K562 (cell line): Measurements from ENCODE around the gene GJC2. TPM values are rescaled to one million over a fixed set of nuclear protein-coding genes. Genes with fewer than 3 reads are reported as not detected.

ENCODE experiments used
- ADNP ChIP-seq: fragments of 200-800 bp; sonication (Bioruptor generic); IDR thresholded peaks from 2 replicates; pipeline ENCODE4 v1.6.1; 2016; ENCODE audit warnings: missing genetic modification characterization, missing compliant biosample characterization
- DDX20 ChIP-seq: fragments of 450-650 bp; IDR thresholded peaks from 2 replicates; pipeline ENCODE4 v1.6.1; 2016; ENCODE audit warnings: missing genetic modification characterization, low read depth, mild to moderate bottlenecking, missing compliant biosample characterization, moderate library complexity
- FIP1L1 ChIP-seq: fragments of 200-400 bp; formaldehyde crosslinking; IDR thresholded peaks from 2 replicates; pipeline ENCODE4 v1.6.1; 2018; ENCODE audit warnings: mild to moderate bottlenecking, low read depth, low read length; ENCODE audit not compliant: poor library complexity, severe bottlenecking
- HIVEP1 ChIP-seq: fragments of 250-450 bp; sonication (Bioruptor Pico); IDR thresholded peaks from 2 replicates; pipeline ENCODE4 v1.4.0; 2020; ENCODE audit warnings: mild to moderate bottlenecking
- KDM4B ChIP-seq, 2 experiments: fragments of 450-650 bp in 1 of 2; sonication (generic) in 1 of 2; IDR thresholded peaks; 2 replicates each; pipeline ENCODE4 v1.6.1; 2016 to 2017; ENCODE audit warnings: borderline replicate concordance in 2 of 2, antibody characterized with exemption in 1 of 2, low read depth in 1 of 2, mild to moderate bottlenecking in 1 of 2
- NUFIP1 ChIP-seq: fragments of 450-650 bp; IDR thresholded peaks from 2 replicates; pipeline ENCODE4 v1.6.1; 2018; ENCODE audit not compliant: partially characterized antibody
- RERE ChIP-seq: sonication (generic); formaldehyde crosslinking; IDR thresholded peaks from 2 replicates; pipeline ENCODE4 v1.8.0; 2023; ENCODE audit warnings: missing genetic modification reagents, mild to moderate bottlenecking, borderline replicate concordance
- ZNF518B ChIP-seq: fragments of 250-450 bp; sonication (Bioruptor Pico); IDR thresholded peaks from 2 replicates; pipeline ENCODE4 v1.5.0; 2021; ENCODE audit warnings: mild to moderate bottlenecking, moderate library complexity
- polyA plus RNA-seq, 8 experiments: library from polyadenylated mRNA; depleted of rRNA in 4 of 8; stranded (reverse) in 5 of 8; unstranded in 3 of 8; fragments of >200 nt; fragmentation: Nextera tagmentation in 2 of 8; fragmentation: Illumina TruSeq in 1 of 8; extraction: Ambion mirVana in 2 of 8; extraction: Trizol in 1 of 8; gene quantifications; 2 replicates each; pipeline versions ENCODE4 v1.2.1 to v1.2.3, GENCODE V29; 2011 to 2014; ENCODE audit warnings: inconsistent platforms in 1 of 8, missing spikeins in 1 of 8
- total RNA-seq, 7 experiments: library from RNA; depleted of rRNA in 6 of 7; stranded (reverse); fragments of >200 nt in 6 of 7; fragmentation: Illumina TruSeq in 2 of 7; extraction: Trizol in 2 of 7; gene quantifications; 2 replicates each; pipeline versions ENCODE4 v1.2.1 to v1.2.3, GENCODE V29; 2011 to 2021; ENCODE audit warnings: low replicate concordance in 1 of 7

GJC2 gene
- total and polyA plus RNA-seq, 9 of the 15 experiments (the other 6 are each of a cell fraction or from before 2014, with no cell fraction given): 0.03 to 0.62 (median 0.11) TPM; not detected in 2

GRCh38 chr1:228178737-228179684, 29.3 kb downstream of the GJC2 start (continued):
- TF ChIP-seq RERE (CRISPR knock-in tag) (no peak), ADNP (no peak), FIP1L1 (no peak), HIVEP1 (CRISPR knock-in tag) (no peak), NUFIP1 (no peak), KDM4B (IDR thresholded peaks at IDR 0.05; ENCODE audit: borderline replicate concordance in 2 of 2, low read depth in 1 of 2) (no peak), DDX20 (tag) (no peak), ZNF518B (CRISPR knock-in tag) (no peak)
